Amniotic stem cell (primary cell): ENCODE data around the gene FDX1.

Source experiments
- DNase-seq: peaks from one replicate; lab custom pipeline; 2025; lab: John Stamatoyannopoulos, UW

FDX1 gene

GRCh38 chr11:110431051-110431672 is 1.4 kb downstream of the FDX1 start:
- DNase-seq = no peak

- DNase-seq = no peak
Measured at GRCh38 chr11:110431674-110432073, 1.9 kb downstream of the FDX1 start.

GRCh38 chr11:110432713-110433392 is 3.1 kb downstream of the FDX1 start:
- no peak for DNase-seq

GRCh38 chr11:110433393-110434333 is 3.9 kb downstream of the FDX1 start:
- no peak for DNase-seq

- no peak for DNase-seq
Measured at GRCh38 chr11:110434952-110435779, 5.4 kb downstream of the FDX1 start.

GRCh38 chr11:110435780-110436717 is 6.3 kb downstream of the FDX1 start:
- DNase-seq = no peak

GRCh38 chr11:110438017-110438416 is 8.3 kb downstream of the FDX1 start:
- DNase-seq = no peak

GRCh38 chr11:110445437-110445836 is 15.7 kb downstream of the FDX1 start:
- no peak for DNase-seq

- DNase-seq = no peak
Measured at GRCh38 chr11:110446061-110446460, 16.3 kb downstream of the FDX1 start.

- no peak for DNase-seq
Measured at GRCh38 chr11:110446594-110446993, 16.8 kb downstream of the FDX1 start.

GRCh38 chr11:110447343-110447742 is 17.6 kb downstream of the FDX1 start:
- no peak for DNase-seq

- DNase-seq = no peak
Measured at GRCh38 chr11:110447897-110448745, 18.4 kb downstream of the FDX1 start.

- DNase-seq = no peak
Measured at GRCh38 chr11:110450246-110450645, 20.5 kb downstream of the FDX1 start.

- DNase-seq = no peak
Measured at GRCh38 chr11:110452720-110453119, 23.0 kb downstream of the FDX1 start.

- no peak for DNase-seq
Measured at GRCh38 chr11:110453684-110454354, 24.1 kb downstream of the FDX1 start.

GRCh38 chr11:110454609-110455008 is 24.9 kb downstream of the FDX1 start:
- DNase-seq = no peak

- DNase-seq = no peak
Measured at GRCh38 chr11:110455718-110456117, 26.0 kb downstream of the FDX1 start.

- no peak for DNase-seq
Measured at GRCh38 chr11:110463153-110463552, 33.4 kb downstream of the FDX1 start.

GRCh38 chr11:110465231-110465630 is 35.5 kb downstream of the FDX1 start:
- DNase-seq = no peak
